HG03196 (cell line): ENCODE results near the gene GREB1.

Experiments used
- ATAC-seq: cut with Tn5 transposase; IDR thresholded peaks from one replicate; pipeline ENCODE4 v1.9.1; 2021; ENCODE audit not compliant: unreplicated experiment

Gene GREB1

GRCh38 chr2:11679486-11680181, 145.8 kb downstream of the GREB1 start:
- no peak for ATAC-seq

DNA sequence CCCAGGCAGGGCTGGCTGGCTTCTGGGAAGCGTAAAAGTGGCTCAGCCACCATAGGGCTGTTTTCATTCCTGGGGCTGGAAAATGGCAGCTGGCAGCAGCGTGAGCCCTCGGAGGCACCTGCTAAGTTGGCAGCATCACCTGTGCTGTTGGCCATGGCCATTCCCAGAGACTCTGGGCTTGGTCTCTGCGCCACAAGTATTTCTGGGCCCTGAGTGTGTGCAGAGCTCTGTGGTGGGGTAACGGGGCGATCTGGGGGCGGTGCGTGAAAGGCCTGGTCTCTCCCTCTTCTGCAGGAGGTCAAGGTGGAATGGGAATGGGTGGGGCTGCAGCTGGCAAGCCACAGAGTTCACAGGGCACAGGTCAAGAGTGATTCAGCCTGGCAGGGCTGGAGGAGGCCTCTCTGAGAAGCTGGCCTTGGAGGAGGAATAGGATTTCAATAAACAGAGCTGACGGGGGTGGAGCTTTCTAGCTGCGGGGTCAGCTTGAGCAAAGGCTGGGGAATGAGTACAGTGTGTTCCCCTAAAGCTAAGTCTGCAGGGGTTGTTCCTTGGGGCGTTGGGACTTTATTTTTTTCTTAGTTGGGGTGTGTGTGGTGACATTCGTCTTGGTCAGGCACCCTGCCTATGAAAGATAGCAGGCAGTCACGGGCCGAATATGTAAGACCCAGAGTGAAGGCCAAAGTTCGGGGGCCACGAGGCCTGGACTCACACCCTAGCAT, 146.5 kb downstream of the GREB1 start:
- no peak for ATAC-seq

- ATAC-seq: no peak
Measured at GRCh38 chr2:11680901-11681721, 147.3 kb downstream of the GREB1 start.

DNA sequence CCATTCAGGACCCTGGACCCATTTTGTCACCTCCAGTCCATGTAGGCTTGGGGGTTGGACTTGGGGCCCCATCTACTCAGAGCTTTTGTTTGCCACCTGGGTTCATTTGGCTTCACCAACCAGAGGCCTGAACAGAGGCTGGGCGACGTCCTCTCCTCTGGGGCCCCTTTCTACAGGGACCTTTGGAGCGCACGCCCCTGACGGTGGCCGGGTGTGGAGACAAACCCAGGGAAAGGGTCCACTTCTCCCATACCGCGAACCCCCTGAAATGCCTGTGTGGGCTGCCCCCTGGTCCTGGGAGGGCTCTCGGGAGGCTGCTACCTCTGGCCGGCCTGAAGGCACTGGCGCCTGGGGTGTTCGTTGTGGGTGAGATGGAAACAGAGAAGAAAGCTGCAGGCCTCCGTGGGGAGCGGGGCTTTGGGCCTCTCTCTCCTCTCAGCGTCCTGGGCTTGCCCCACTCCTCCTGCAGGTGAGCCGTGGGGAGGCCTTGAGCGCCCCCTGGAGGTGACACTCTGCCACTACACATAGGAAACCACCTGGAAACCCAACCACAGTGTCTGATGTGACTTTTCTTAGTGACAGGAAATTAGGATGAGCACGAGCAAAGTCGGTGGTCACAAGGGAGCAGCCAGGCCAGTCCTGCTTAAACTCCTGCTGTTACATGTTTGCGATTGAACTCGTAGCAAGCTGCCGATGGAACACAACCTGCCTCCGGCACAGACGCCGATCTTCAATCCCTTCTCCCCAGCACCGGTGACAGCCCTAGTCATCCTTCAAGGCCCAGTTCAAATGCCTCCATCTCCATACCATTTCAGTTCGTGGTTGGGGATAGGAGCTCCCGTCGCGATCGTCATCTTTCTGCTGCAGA, 148.1 kb downstream of the GREB1 start:
- no peak for ATAC-seq

- no peak for ATAC-seq
Measured at GRCh38 chr2:11682590-11682915, 148.7 kb downstream of the GREB1 start.

DNA sequence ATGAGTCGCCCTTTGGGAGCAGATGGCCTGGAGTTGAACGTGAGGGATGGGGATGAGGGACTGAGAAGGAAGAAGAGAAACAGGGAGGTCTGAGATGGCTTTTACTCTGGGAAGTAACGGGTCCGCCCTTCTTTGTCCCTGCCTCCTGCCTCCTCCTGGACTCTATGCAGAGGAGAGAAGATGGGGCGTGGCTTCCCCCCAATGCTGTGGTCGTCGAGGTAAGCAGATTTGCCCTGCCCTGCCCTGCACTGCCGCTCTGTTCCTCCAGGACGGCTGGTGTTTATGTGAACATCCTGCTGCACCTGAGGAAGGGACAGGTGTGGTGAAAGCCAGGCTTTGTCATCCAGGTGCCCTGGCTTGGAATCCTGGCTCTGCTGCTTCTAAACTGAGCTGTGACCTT, 149.6 kb downstream of the GREB1 start:
- ATAC-seq: no peak

GRCh38 chr2:11683966-11684365, 150.1 kb downstream of the GREB1 start:
- no peak for ATAC-seq

DNA sequence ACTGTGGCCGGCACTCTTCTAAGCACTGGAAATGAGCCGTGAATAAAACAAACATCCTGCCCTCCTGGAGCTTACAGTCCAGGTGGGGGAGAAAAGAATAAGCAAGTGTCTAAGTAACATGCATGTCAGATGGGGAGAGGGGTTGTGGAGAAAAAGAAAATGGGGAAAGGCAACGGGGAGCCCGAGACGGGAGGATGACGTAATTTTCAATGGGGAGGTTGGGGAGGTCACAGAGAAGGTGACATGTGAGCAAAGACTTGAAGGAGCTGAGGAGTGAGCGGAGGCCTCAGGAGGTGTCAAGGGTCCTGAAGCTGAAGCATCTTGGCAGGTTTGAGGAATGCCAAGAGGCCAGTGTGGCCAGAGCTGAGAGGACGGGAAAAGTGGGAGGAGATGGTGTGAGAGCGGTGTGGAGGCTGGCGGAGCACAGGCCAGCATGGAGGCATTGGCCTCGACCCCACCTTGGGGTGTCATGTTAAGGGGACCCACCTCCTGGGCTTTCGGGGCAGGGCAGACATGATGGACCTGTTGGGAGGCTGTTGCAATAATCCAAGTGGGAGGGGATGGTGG, 151.1 kb downstream of the GREB1 start:
- no peak for ATAC-seq

GRCh38 chr2:11685906-11686470, 152.1 kb downstream of the GREB1 start:
- no peak for ATAC-seq

DNA sequence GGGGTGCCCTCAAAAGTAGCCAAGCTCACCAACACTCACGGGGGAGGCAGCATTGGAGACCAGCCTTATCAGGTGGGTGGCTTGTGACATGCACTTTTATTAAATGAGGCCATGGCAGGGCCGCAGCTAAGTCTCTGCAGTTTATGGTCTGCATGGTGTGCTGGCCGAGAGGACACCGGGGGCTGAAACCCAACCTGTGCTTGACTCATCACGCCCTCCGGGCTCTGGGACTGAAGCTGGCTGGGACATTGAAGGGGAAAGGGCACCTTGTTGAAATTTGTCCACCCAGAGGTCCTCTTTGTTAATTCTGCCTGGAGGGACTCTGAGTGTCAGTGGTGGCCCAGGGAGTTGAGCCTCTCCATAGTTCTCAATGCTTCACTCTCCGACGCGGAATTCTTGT, 153.9 kb downstream of the GREB1 start:
- ATAC-seq: no peak

- ATAC-seq: peak; percentile 77
Measured at GRCh38 chr2:11688222-11689069, 154.6 kb downstream of the GREB1 start.

- ATAC-seq: no peak
Measured at GRCh38 chr2:11691076-11691660, 157.3 kb downstream of the GREB1 start.
